B cell (primary cell): ENCODE measurements around the gene NAV2. TPM values are rescaled to one million over a fixed set of nuclear protein-coding genes. Genes with fewer than 3 reads are reported as not detected.
"Not testable (repeated sequence)": the region's sequence is repeated elsewhere in the genome, so short reads cannot be mapped to it uniquely, and the experiment has no call there.

Experiments used
- ATAC-seq: fragments of 200-7000 bp; cut with Tn5 transposase; one replicate; pipeline ENCODE4 v1.10.0; 2021; ENCODE audit warnings: low read depth, mild to moderate bottlenecking, moderate number of reproducible peaks, moderate library complexity
- CTCF ChIA-PET: fragments of 350-600 bp; sonication (Branson Sonifier 250); formaldehyde crosslinking; loops from one replicate; lab custom pipeline; 2021; ENCODE audit warnings: antibody characterized with exemption, inconsistent platforms; lab: Charles Lee
- POLR2A ChIA-PET: fragments of 350-600 bp; sonication (Branson Sonifier 250); formaldehyde crosslinking; loops from one replicate; lab custom pipeline; 2021; ENCODE audit warnings: antibody characterized with exemption; lab: Charles Lee
- DNase-seq: peaks from one replicate; pipeline ENCODE4 v3.0.0; 2013
- H2AFZ ChIP-seq: 2 replicates; pipeline ENCODE4 v1.6.1; 2012; ENCODE audit warnings: mild to moderate bottlenecking, low read depth, low read length; ENCODE audit not compliant: insufficient read depth, poor library complexity, severe bottlenecking
- H3K27ac ChIP-seq, 2 donors: 1 replicate in 1 of 2; 2 replicates in 1 of 2; pipeline ENCODE4 v1.5.1; 2012 to 2013; ENCODE audit warnings: low read length in 2 of 2, mild to moderate bottlenecking in 2 of 2, moderate library complexity in 1 of 2
- H3K27me3 ChIP-seq, 4 experiments: fragments of 200-600 bp in 1 of 4; sonication (generic) in 1 of 4; replicated peaks in 1 of 4; 1 replicate in 2 of 4; 2 replicates in 2 of 4; pipeline versions ENCODE4 v1.6.1 to v1.7.0; 2013 to 2016; ENCODE audit warnings: low read length in 3 of 4, mild to moderate bottlenecking in 2 of 4, mixed read lengths in 1 of 4, moderate library complexity in 1 of 4; ENCODE audit not compliant: insufficient read depth in 4 of 4, control insufficient read depth in 3 of 4; ENCODE audit errors: control extremely low read depth in 1 of 4
- H3K36me3 ChIP-seq, 2 experiments: replicated peaks in 1 of 2; 1 replicate in 1 of 2; 2 replicates in 1 of 2; pipeline versions ENCODE4 v1.6.1 to v1.7.1; 2013; ENCODE audit warnings: low read length in 1 of 2; ENCODE audit not compliant: insufficient read depth in 2 of 2, control insufficient read depth in 1 of 2; ENCODE audit errors: control extremely low read depth in 1 of 2, extremely low read depth in 1 of 2
- H3K4me1 ChIP-seq, 2 donors: fragments of 200-600 bp in 1 of 2; sonication (generic) in 1 of 2; 1 replicate in 1 of 2; 2 replicates in 1 of 2; pipeline versions ENCODE4 v1.5.1 to v1.6.1; 2013 to 2017; ENCODE audit warnings: low read length in 2 of 2; ENCODE audit not compliant: control insufficient read depth in 2 of 2, insufficient read depth in 2 of 2
- H3K4me2 ChIP-seq: replicated peaks from 2 replicates; pipeline ENCODE3; 2012; ENCODE audit warnings: mild to moderate bottlenecking, low read depth, low read length; ENCODE audit not compliant: poor library complexity, severe bottlenecking
- H3K4me3 ChIP-seq, 5 experiments: fragments of 200-600 bp in 1 of 5; sonication (generic) in 1 of 5; 1 replicate in 3 of 5; 2 replicates in 2 of 5; pipeline versions ENCODE4 v1.5.1 to v1.7.0; 2011 to 2016; ENCODE audit warnings: low read length in 4 of 5, mild to moderate bottlenecking in 4 of 5, low read depth in 2 of 5, control low read depth in 1 of 5, moderate library complexity in 1 of 5; ENCODE audit not compliant: insufficient read depth in 1 of 5; ENCODE audit errors: control extremely low read depth in 1 of 5, extremely low read depth in 1 of 5
- H3K79me2 ChIP-seq: fragments of 200-600 bp; sonication (generic); one replicate; pipeline ENCODE4 v1.6.0; 2016; ENCODE audit warnings: low read length; ENCODE audit not compliant: control insufficient read depth, insufficient read depth
- H3K9ac ChIP-seq: fragments of 200-600 bp; sonication (generic); 2 replicates; pipeline ENCODE4 v1.6.1; 2017; ENCODE audit warnings: mild to moderate bottlenecking, low read length, moderate library complexity
- H3K9me3 ChIP-seq, 3 donors: one replicate each; pipeline versions ENCODE4 v1.6.1 to v1.7.1; 2013; ENCODE audit warnings: low read length in 2 of 3; ENCODE audit not compliant: control insufficient read depth in 2 of 3, insufficient read depth in 1 of 3; ENCODE audit errors: control extremely low read depth in 1 of 3
- H4K20me1 ChIP-seq: 2 replicates; pipeline ENCODE4 v1.6.0; 2012; ENCODE audit warnings: mild to moderate bottlenecking, low read length; ENCODE audit not compliant: insufficient read depth, control insufficient read depth, poor library complexity, severe bottlenecking
- H3K27ac Mint-ChIP-seq: one replicate; pipeline ENCODE4 v1.8.0; 2021; ENCODE audit warnings: mixed read lengths
- H3K27me3 Mint-ChIP-seq: one replicate; pipeline ENCODE4 v1.8.0; 2021; ENCODE audit warnings: mixed read lengths
- H3K4me1 Mint-ChIP-seq: one replicate; pipeline ENCODE4 v1.8.0; 2021; ENCODE audit warnings: mixed read lengths
- H3K4me3 Mint-ChIP-seq: one replicate; pipeline ENCODE4 v1.8.0; 2021; ENCODE audit warnings: mixed read lengths
- H3K9me3 Mint-ChIP-seq: one replicate; pipeline ENCODE4 v1.8.0; 2022; ENCODE audit warnings: mixed read lengths; ENCODE audit not compliant: insufficient read depth
- EZH2 ChIP-seq: IDR thresholded peaks from 2 replicates; pipeline ENCODE4 v1.6.1; 2012; ENCODE audit warnings: borderline replicate concordance, low read depth, mild to moderate bottlenecking, moderate library complexity, low read length; ENCODE audit not compliant: insufficient read depth, poor library complexity, severe bottlenecking
- WGBS: methylation state at CpG from one replicate; pipeline ENCODE4 v1.1.5; 2013; ENCODE audit warnings: missing lambda C conversion rate; ENCODE audit not compliant: insufficient coverage; 5-methylcytosine and 5-hydroxymethylcytosine counted together
- intact Hi-C: fragments of 100-400 bp; cut with micrococcal nuclease; formaldehyde crosslinking; loops from one replicate; pipeline ENCODE4 v1.10.0; 2022
- polyA plus RNA-seq: library from polyadenylated mRNA; depleted of rRNA; stranded (reverse); fragments of >200 nt; gene quantifications from 2 replicates; pipeline ENCODE4 v1.2.3, GENCODE V29; 2012
- total RNA-seq, 2 donors: library from RNA; stranded (reverse); fragments of 120-200 nt in 1 of 2; gene quantifications; 1 replicate in 1 of 2; 2 replicates in 1 of 2; pipeline versions ENCODE4 v1.2.3 to v1.2.4, GENCODE V29; 2013 to 2022
- TF ChIP-seq, protein P1 (sequence below): fragments of 200-600 bp; IDR thresholded peaks from one replicate; pipeline ENCODE4 v1.8.0; 2022; ENCODE audit warnings: antibody characterized with exemption, mild to moderate bottlenecking

Gene NAV2
- total and polyA plus RNA-seq, 2 donors (not counting 1 experiment from before 2014, with no cell fraction given), result 0.82 to 22.2 TPM

GRCh38 chr11:20128528-20128825, 415.8 kb downstream of the NAV2 start:
- H3K4me1 Mint-ChIP-seq, H3K79me2 ChIP-seq, H3K9ac ChIP-seq, H3K4me3 ChIP-seq, H3K27ac Mint-ChIP-seq, POLR2A ChIA-PET, H2AFZ ChIP-seq, DNase-seq, H3K27ac ChIP-seq, H3K36me3 ChIP-seq, H3K9me3 Mint-ChIP-seq, H4K20me1 ChIP-seq, H3K9me3 ChIP-seq, ATAC-seq, H3K4me3 Mint-ChIP-seq, H3K4me2 ChIP-seq: not testable (repeated sequence)
- Histone ChIP-seq H3K27me3 (peaks cover 0 to 21% (median 7%) of the 10 kb centered on the region in 4 experiments), H3K4me1 (peaks cover 10% of the 10 kb centered on the region in 2 donors)
- intact Hi-C loops, result loop anchor here (1.0 kb wide), 1 partner anchor 177 kb away; no protein-coding TSS in a partner anchor
- H3K27me3 Mint-ChIP-seq, result peaks cover 27% of the 10 kb centered on the region
- WGBS, result no CpG with 5 or more reads among the region's 7 CpGs
- CTCF ChIA-PET, result interaction anchor here (0.9 to 4.7 kb wide), 20 partner anchors 9 to 1383 kb away, joined by 3 to 63 read pairs (median 4); partner anchors contain the start of gene DBX1
- TF ChIP-seq, protein P1, sequence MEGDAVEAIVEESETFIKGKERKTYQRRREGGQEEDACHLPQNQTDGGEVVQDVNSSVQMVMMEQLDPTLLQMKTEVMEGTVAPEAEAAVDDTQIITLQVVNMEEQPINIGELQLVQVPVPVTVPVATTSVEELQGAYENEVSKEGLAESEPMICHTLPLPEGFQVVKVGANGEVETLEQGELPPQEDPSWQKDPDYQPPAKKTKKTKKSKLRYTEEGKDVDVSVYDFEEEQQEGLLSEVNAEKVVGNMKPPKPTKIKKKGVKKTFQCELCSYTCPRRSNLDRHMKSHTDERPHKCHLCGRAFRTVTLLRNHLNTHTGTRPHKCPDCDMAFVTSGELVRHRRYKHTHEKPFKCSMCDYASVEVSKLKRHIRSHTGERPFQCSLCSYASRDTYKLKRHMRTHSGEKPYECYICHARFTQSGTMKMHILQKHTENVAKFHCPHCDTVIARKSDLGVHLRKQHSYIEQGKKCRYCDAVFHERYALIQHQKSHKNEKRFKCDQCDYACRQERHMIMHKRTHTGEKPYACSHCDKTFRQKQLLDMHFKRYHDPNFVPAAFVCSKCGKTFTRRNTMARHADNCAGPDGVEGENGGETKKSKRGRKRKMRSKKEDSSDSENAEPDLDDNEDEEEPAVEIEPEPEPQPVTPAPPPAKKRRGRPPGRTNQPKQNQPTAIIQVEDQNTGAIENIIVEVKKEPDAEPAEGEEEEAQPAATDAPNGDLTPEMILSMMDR, result peak; percentile 53

- H3K27ac ChIP-seq, result no peak overlapping the region
- no peaks in the 10 kb centered on the region for H3K9me3 Mint-ChIP-seq
- H3K4me3 Mint-ChIP-seq, result no peak overlapping the region
- CTCF ChIA-PET, result interaction anchor here (1.1 to 4.7 kb wide), 7 partner anchors 8 to 229 kb away, joined by 3 to 63 read pairs (median 25); no protein-coding TSS in a partner anchor
- no peak overlapping the region for H3K9ac ChIP-seq
- 96% methylated on average over 4 of the region's 4 CpGs for whole genome bisulfite sequencing
- peaks cover 39% of the 10 kb centered on the region for H3K27me3 Mint-ChIP-seq
- H3K9me3 ChIP-seq, result no peaks in the 10 kb centered on the region
- intact Hi-C loops, result loop anchor here (5.0 kb wide), 1 partner anchor 567 kb away; no protein-coding TSS in a partner anchor
- H3K36me3 ChIP-seq, result no peaks in the 10 kb centered on the region
- DNase-seq (no peak), ATAC-seq (no peak)
- no peak for TF ChIP-seq EZH2
- TF ChIP-seq, protein P1, result no peak
- H3K27me3 ChIP-seq, result peaks cover 0 to 27% (median 9%) of the 10 kb centered on the region in 4 experiments
- no peak overlapping the region for H3K27ac Mint-ChIP-seq
- no peak overlapping the region for H3K4me3 ChIP-seq
- no peaks in the 10 kb centered on the region for H4K20me1 ChIP-seq
- H3K79me2 ChIP-seq, result no peaks in the 10 kb centered on the region
- peaks cover 10% of the 10 kb centered on the region for H3K4me1 Mint-ChIP-seq
- POLR2A ChIA-PET, result no interaction called here
- H2AFZ ChIP-seq, result no peak overlapping the region
- H3K4me1 ChIP-seq, result peaks cover 10% of the 10 kb centered on the region in 2 donors
- H3K4me2 ChIP-seq, result no peak overlapping the region
These were observed 417.0 kb downstream of the NAV2 start for GRCh38 chr11:20129665-20130064.
